Glutamatergic neuron (in vitro differentiated cells): ENCODE measurements around the gene RNPEPL1. TPM values are rescaled to one million over a fixed set of nuclear protein-coding genes. Genes with fewer than 3 reads are reported as not detected.
"Not testable (repeated sequence)": the region's sequence is repeated elsewhere in the genome, so short reads cannot be mapped to it uniquely, and the experiment has no call there.

Source experiments
- DNase-seq: peaks from one replicate; pipeline ENCODE4 v3.0.0; 2022
- H3K27ac Mint-ChIP-seq: one replicate; pipeline ENCODE4 v1.8.0; 2020; ENCODE audit warnings: mild to moderate bottlenecking, mixed read lengths, inconsistent platforms; ENCODE audit not compliant: unreplicated experiment
- H3K27me3 Mint-ChIP-seq: one replicate; pipeline ENCODE4 v1.8.0; 2020; ENCODE audit warnings: mild to moderate bottlenecking, moderate library complexity, mixed read lengths, inconsistent platforms; ENCODE audit not compliant: unreplicated experiment
- H3K36me3 Mint-ChIP-seq: one replicate; pipeline ENCODE4 v1.8.0; 2020; ENCODE audit warnings: mild to moderate bottlenecking, mixed read lengths, inconsistent platforms; ENCODE audit not compliant: unreplicated experiment
- H3K4me1 Mint-ChIP-seq: one replicate; pipeline ENCODE4 v1.8.0; 2020; ENCODE audit warnings: mild to moderate bottlenecking, low read depth, mixed read lengths, inconsistent platforms; ENCODE audit not compliant: unreplicated experiment
- H3K4me3 Mint-ChIP-seq: one replicate; pipeline ENCODE4 v1.8.0; 2020; ENCODE audit warnings: mild to moderate bottlenecking, mixed read lengths, inconsistent platforms; ENCODE audit not compliant: unreplicated experiment
- H3K9me3 Mint-ChIP-seq: one replicate; pipeline ENCODE4 v1.8.0; 2020; ENCODE audit warnings: mild to moderate bottlenecking, moderate library complexity, mixed read lengths, inconsistent platforms; ENCODE audit not compliant: unreplicated experiment
- total RNA-seq: library from RNA; stranded (reverse); fragmentation: NEBNext Ultra II Directional; extraction: Animal tissue kit (Norgen Biotek cat#: 25700); gene quantifications from one replicate; pipeline ENCODE4 v1.2.1, GENCODE V29; 2021; ENCODE audit not compliant: unreplicated experiment
- TF ChIP-seq, protein P1 (sequence below): fragments of 200-600 bp; sonication (generic); IDR thresholded peaks from one replicate; pipeline ENCODE4 v1.5.0; 2021; ENCODE audit not compliant: partially characterized antibody, unreplicated experiment

The RNPEPL1 gene
- total RNA-seq, 1 donor from 2014 or later: 20.9 TPM

DNA sequence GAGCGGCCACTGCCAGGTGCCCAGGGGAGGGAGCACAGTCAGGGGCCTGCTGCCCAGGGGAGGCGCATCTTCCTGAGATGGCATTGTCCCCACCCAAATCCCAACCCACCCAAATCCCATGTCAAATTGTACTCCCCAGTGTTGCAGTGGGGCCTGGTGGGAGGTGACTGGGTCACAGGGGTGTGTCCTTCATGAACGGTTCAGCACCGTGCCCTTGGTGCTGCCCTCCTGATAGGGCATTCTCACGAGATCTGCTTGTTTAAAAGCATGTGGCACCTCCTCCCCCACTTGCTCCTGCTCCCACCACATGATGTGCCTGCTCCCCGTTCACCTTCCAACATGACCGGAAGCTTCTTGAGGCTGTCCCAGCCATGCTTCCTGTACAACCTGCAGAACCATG, 38.1 kb upstream of the RNPEPL1 start:
- H3K36me3 Mint-ChIP-seq: peaks cover 44% of the 10 kb centered on the region
- TF ChIP-seq, protein P1, sequence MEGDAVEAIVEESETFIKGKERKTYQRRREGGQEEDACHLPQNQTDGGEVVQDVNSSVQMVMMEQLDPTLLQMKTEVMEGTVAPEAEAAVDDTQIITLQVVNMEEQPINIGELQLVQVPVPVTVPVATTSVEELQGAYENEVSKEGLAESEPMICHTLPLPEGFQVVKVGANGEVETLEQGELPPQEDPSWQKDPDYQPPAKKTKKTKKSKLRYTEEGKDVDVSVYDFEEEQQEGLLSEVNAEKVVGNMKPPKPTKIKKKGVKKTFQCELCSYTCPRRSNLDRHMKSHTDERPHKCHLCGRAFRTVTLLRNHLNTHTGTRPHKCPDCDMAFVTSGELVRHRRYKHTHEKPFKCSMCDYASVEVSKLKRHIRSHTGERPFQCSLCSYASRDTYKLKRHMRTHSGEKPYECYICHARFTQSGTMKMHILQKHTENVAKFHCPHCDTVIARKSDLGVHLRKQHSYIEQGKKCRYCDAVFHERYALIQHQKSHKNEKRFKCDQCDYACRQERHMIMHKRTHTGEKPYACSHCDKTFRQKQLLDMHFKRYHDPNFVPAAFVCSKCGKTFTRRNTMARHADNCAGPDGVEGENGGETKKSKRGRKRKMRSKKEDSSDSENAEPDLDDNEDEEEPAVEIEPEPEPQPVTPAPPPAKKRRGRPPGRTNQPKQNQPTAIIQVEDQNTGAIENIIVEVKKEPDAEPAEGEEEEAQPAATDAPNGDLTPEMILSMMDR: no peak
- H3K27ac Mint-ChIP-seq: no peak overlapping the region
- no peaks in the 10 kb centered on the region for H3K4me1 Mint-ChIP-seq
- peaks cover 20% of the 10 kb centered on the region for H3K9me3 Mint-ChIP-seq
- peaks cover 8% of the 10 kb centered on the region for H3K27me3 Mint-ChIP-seq
- H3K4me3 Mint-ChIP-seq: no peak overlapping the region
- no peak for DNase-seq

DNA sequence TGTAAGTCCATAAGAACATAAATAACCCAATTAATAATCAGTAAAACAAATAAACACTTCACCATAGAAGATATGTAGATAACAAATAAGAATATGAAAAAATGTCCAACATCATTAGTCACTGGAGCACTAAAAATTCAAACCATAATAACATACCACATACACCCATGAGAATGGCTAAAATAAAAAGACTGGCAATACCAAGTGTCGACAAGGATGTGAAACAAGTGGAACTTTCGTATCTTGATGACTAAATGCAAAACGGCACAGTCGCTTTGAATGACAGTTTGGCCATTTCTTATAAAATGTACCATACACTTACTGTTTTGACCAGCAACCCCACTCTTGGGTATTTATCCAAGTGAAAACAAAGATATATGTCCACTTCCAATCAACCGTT, 37.2 kb upstream of the RNPEPL1 start:
- H3K27me3 Mint-ChIP-seq: peaks cover 8% of the 10 kb centered on the region
- TF ChIP-seq, protein P1: no peak
- no peak overlapping the region for H3K27ac Mint-ChIP-seq
- peaks cover 40% of the 10 kb centered on the region for H3K36me3 Mint-ChIP-seq
- H3K4me1 Mint-ChIP-seq: no peaks in the 10 kb centered on the region
- H3K9me3 Mint-ChIP-seq: peaks cover 17% of the 10 kb centered on the region
- no peak for DNase-seq
- H3K4me3 Mint-ChIP-seq: no peak overlapping the region

DNA sequence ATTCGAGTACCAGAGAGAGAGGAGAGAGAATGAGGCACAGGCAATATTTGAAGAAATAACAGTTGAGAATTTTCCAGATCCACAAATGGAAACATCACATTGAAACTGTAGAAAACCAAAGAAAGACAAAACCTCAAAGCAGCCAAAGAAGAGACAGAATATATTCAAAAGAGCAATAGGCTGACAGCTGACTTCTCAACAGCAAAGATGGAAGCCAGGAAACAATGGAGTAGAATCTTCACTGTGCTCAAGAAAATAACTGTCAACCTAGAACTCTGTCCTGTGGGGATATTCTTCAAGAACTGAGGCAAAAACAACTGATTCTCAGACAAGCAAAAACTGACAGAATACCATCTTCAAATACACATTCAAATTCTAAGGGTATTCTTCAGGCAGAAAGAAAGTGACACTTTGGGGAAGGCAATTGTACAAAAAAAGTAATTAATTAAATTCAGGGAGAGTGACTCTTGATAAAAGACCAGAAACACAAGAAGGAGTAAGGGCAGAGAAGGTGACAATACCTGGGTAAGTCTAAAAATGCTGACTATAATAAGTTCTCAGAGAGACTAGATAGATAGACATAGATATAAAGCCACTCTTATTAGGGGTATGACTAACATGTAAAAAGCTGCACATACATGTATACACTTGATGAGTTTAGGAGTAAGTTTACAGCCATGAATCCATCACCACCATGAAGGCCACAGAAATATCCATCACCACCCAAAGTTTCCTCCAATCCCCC, 36.1 kb upstream of the RNPEPL1 start:
- H3K36me3 Mint-ChIP-seq: peaks cover 31% of the 10 kb centered on the region
- peaks cover 10% of the 10 kb centered on the region for H3K9me3 Mint-ChIP-seq

DNA sequence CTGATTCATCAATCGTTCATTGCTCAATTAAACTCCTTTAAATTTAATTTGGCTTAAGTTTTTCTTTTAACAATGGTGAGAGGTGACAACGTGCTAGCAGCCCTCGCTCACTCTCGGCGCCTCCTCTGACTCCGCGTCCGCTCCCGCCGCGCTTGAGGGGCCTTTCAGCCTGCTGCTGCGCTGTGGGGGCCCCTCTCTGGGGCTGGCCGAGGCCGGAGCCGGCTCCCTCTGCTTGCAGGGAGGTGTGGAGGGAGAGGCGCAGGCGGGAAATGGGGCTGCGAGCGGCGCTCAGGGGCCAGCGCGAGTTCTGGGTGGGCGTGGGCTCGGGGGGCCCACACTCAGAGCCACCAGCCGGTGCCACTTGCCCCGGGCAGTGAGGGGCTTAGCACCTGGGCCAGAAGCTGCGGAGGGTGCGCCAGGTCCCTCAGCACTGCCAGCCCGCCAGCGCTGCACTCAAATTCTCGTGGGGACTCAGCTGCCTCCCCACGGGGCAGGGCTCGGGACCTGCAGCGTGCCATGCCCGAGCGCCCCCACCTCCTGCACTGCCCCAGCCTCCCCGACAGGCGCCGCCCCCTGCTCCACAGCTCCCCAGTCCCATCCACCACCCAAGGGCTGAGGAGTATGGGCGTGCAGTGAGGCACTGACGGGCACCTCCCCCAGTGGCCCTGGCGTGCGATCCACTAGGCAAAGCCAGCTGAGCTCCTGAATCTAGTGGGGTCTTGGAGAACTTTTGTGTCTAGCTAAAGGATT, 30.1 kb upstream of the RNPEPL1 start:
- Mint-ChIP-seq H3K27me3 (peaks cover 3% of the 10 kb centered on the region), H3K9me3 (peaks cover 11% of the 10 kb centered on the region), H3K4me1 (no peaks in the 10 kb centered on the region), H3K4me3 (no peak overlapping the region), H3K36me3 (peaks cover 35% of the 10 kb centered on the region), H3K27ac (no peak overlapping the region)
- TF ChIP-seq, protein P1: no peak
- DNase-seq: no peak

More for the DNA sequence above, 36.1 kb upstream of the RNPEPL1 start:
- Mint-ChIP-seq H3K4me1 (no peaks in the 10 kb centered on the region), H3K4me3 (no peak overlapping the region), H3K27ac (no peak overlapping the region), H3K27me3 (peaks cover 5% of the 10 kb centered on the region)
- TF ChIP-seq, protein P1: no peak
- DNase-seq: no peak

DNA sequence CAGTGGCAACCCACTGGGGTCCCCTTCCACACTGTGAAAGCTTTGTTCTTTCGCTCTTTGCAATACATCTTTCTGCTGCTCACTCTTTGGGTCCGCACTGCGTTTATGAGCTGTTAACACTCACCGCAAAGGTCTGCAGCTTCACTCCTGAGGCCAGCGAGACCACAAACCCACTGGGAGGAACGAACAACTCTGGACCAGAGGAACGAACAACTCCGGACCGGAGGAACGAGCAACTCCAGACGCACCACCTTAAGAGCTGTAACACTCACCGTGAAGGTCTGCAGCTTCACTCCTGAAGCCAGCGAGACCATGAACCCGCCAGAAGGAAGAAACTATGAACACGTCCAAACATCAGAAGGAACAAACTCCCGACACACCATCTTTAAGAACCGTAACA, 29.2 kb upstream of the RNPEPL1 start:
- not testable (repeated sequence) for DNase-seq, H3K27ac Mint-ChIP-seq, H3K4me3 Mint-ChIP-seq, H3K4me1 Mint-ChIP-seq, H3K27me3 Mint-ChIP-seq
- H3K36me3 Mint-ChIP-seq: peaks cover 39% of the 10 kb centered on the region
- peaks cover 11% of the 10 kb centered on the region for H3K9me3 Mint-ChIP-seq
